Amniotic epithelial cell (primary cell): ENCODE measurements around the gene DPF3.

ENCODE experiments used
- DNase-seq: peaks from one replicate; pipeline ENCODE4 v3.0.0-alpha.2; 2010; ENCODE audit warnings: low read depth

DPF3 gene

DNA sequence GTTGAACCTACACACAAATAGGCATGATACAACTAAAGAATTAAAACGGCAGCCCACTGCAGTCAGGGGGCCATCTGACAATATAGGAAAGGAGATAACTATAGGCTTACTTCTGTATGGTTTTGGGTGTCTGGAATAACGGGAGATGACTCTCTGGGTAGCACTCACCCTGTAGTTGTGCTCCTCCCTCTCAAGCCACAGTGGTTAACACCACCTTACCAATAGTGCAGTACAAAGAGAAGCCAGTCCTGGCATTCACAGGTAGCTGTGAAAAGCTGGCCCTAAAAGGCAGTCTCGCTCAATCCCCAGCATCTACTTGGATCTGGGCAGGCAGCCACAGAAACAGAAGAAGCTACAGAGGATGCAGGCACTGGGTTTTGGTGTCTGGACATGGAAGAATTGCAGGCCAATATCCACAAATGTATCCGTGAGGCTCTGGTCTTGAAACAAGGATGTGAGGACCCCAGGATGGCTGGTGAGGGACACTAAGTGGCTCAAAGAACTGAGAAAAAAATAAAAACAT lies 93.0 kb downstream of the DPF3 start:
- no peak for DNase-seq

DNA sequence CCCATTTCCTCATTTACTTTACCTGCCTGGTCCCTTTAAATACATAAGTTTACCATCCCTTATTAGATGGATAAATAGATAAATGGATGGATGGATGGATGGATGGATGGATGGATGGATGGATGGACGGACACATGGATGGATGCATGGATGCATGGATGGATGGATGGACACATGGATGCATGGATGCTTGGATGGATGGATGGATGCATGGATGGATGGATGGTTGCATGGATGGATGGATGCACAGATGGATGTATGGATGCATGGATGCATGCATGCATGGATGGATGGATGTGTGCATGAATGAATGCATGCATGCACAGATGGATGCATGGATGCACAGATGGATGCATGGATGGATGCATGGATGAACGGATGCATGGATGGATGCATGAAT lies 93.6 kb downstream of the DPF3 start:
- no peak for DNase-seq

DNA sequence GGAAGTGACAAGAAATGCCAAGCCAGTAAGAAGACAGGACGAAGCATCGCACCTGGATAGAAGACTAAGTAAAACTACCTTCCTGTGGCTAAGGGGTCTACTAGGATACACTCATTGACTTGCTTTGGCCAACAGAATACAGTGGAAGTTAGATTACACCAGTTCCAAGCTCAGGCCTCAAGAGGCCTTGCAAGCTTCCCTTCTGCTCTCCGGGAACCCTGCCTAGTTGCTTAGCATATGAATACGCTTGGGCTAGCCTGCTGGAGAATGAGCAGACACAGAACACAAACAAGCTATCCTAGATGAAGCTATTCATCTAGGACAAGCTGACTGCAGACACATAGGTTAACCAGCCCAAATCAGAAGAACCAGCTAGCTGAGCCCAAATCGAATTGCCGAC lies 97.0 kb downstream of the DPF3 start:
- DNase-seq = no peak

DNA sequence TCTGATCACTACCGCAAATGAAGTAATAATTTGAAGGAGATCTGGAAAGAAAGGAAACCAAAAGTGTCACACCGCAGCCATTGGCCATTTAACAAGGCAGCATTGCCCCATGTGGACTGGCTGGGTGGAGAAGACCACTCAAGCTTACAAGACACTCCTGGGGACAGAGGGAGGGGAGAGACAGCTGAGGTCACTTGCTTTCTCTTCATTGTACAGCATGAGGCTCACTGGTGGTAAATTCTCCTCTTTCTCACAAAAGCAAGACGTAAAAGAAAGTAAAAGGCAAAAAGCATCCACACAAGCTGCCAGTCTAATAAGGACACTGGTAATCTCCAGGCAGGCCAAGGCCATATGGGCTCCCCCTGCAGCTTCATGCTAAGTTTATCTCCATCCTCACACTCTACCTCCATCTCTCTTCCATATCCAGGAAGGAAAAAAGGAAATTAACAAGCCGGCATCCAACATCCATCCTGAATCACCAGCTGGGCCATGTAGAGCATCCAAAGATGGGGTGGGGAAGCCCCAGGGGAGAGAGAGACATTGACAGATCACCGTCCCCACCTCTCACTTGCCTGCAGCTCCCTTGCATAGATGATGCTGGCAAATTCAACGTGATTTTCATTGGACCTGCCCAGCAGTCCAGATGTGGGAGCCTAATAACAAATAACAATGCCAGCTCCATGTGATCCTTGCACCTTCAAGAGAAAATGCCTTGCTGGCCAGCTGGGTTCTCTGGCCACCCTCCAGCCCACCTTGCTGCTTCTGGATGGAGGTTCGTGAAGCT lies 100.6 kb downstream of the DPF3 start:
- DNase-seq = no peak

DNA sequence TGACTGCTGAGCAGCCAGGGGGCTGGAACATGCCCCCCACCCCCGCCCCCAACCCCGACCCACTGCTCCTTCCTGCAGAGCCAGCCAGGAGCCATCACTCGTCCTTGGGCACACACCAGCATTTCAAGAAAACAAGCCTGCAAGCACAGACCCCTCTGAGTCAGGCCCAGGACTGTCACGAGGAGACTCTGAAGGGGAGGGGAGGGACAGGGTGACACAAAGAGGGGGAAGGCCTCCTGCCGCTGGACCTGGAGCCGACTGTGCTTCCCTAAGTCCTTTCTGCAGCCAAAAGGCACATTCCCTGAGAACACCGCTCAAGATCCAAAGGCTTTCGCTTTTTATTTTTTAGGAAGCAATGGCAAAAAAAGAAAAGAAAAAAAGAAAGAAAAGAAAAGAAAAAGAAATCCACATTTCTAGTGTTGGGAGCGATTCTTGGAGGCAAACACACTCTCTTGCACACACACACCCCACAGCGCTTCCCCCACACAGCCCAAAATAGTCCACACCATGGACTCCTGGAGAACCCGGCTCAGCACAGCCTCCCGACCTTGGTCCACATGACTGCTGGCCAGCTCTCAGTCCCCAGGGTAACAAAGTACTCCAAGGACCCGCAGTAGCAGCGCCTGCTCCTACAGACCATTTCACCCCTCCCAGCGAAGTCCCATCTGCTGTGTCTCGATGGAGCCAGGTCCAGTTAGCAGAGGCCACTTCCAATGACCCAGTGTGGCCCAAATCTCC lies 101.7 kb downstream of the DPF3 start:
- DNase-seq = no peak

DNA sequence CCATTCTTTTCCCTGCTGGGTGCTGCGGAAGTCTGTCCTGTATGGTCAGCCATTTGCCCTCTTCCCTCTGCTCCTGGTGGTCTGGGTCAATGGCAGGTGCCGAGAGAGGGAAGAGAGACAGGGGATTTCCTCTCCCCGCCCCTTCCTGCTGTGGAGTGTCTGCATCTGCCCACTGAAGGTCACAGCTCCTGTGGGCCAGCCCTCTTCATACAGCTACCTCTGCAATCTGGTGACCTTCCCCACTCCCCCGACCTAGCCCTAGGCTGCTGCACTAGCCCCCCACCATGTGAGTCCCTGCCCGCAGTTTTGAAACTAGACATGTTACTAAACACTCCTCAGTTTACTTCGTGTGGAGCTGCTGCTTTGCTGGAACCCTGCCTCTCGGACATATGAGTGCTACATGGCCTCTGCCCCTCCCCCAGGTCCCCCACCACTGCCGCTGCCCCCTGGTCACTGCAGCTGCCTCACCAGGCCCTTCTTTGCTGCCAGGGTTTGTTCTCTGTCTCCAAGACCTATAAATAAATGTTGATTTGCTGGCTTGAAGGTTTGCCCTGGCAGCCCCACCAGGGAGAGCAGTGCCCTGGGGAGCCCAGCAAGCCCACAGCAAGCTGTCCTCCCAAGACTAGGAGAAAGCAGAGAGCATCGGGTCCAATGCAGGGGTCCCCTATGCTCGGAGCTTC lies 102.9 kb downstream of the DPF3 start:
- DNase-seq = no peak

DNA sequence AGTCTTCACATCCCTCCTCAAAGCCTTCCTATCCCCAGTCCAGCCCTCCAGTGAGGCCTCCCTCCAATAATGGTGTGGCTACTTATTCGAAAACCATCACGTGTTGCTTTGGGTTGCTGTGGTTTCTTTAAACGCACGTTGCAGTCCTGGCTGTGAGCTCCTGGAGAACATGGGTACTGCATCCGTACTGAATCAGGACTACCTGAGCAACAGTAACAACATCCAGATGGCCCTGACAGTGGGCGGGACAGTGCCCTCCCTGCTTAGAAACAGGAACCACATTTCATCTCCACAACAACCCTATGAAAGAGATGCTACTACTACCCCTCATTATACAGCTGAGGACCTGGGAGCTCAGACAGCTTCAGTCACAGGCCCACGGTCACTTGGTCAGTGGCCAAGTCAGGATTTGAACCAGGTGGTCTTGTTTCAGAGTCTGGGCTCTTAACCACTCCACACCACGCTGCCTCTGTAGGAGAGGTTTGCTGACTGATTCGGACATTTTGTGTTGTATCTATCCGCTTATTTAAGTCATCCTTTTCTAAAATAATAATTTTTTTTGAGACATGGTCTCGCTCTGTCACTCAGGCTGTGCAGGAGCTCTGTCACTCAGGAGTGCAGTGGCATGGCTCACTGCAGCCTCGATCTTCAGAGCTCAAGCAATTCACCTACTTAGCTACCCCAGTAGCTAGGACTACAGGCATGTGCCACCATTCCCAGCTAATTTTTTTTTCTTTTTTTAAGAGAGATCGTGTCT lies 104.8 kb downstream of the DPF3 start:
- DNase-seq = peak; percentile 13

DNA sequence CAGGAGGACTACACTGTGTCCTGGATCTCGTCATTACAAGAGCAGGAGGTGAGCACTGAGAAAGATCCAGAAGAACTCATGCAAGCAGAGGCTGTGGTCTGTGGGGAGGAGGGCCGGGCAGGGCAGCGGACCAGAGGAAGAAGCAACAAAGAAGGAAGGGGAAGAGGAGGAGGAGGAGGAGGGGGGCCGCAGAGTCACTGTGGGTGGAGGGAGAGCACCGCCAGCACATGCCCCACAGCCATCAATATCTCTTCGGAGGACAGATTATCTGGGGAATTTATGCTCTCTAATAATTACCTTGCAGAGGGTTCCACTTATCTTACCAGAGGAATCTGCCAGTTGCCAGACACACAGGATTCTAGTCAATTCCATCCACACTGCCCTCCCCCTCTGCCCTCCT lies 105.6 kb downstream of the DPF3 start:
- peak; percentile 5 for DNase-seq

DNA sequence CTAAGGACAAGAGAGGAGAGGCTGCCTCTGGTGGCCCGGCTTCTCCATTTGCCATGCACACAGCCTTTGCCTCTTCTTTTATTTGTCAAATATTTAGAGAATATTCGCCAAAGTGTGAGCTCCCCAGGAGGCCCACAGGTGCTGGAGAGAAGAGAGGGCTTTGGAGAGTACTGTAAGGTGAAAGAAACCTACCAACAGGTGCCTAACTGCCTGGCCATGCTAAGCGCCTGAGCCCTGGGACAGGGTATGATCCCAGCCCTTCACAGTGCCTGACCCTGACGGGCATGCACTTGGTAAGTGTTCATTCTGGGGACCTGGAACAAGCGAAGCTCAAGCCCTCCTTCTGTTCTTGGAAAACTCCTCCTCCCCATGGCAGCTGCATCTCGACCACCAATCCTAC lies 106.1 kb downstream of the DPF3 start:
- no peak for DNase-seq

DNA sequence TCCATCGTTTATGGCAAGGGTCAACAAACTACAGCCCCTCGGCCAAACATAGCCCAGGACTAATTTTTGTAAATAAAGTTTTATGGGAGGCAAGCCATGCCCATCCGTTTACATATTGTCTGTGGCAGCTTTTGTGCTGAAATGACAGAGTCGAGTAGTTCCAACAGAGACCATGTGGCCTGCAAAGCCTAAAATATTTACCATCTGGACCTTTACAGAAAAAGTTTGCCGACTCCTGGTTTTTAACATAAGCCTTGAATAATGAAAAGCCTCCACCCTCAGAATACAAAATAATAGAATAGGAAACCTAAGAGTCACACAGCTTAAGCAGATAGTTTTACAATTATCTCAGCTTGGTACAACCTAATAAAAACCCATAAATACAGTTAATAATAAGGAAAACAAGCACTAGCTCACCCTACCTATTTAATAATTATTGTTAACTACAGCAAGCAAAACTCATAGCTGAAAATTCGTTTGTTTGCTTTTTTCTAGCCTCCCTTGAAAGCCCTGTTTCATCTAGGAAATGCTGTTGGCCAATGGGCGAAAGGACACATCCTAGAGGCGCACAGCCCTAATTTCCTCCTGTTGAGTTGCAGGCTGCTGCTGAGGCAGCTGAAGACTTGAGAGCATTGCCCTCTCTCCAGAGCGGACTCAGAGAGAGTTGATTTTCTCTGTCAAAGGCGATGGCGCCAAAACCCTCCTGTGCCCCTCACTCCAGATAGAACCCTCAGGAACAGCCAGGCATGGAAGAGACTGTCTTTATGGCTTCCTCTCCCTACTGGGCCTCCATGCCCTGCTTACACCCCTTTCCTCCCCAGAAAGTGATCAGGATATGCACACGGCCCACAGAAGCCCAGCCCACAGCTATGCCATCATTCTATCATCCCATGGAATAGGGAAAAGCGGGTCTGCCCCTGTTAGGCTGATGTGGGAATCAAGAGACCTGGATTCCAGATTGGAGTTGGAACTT lies 107.2 kb downstream of the DPF3 start:
- no peak for DNase-seq

DNA sequence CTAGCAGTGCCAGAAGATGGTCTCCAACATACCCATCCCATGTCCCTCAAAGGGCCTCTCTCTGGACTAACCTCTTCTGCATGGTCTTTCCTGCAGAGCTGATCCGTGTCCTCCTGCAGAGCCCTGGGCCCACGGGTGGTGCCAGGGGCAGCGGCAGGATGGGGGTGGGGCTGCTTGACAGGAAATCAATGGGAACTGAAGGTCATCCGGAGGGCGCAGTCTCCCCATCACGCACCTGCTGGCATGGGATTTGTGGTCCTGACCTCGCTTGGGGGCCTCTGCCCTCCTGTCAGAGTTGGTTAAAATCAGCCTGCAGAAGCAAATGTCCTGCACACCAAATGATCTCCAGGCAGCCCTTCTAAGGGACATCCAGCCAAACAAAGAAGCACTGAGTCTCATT lies 110.2 kb downstream of the DPF3 start:
- no peak for DNase-seq

DNA sequence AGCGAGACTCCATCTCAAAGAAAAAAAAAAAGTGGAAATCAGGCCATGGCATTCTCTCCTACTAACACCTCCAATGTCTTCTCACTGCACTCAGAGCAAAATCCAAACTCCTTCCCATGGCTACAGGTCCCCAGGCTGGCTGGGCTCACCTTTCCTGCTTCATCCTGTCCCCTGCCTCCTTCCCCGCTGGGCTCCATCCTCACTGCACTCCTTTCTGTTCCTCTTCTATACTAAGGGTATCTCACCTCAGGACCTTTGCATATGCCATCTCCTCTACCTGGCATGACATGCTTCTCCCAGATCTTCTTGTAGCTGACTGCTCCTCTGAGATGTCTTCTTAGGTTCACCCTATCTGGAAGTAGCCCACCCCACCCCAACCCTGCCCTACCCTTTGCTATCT lies 111.1 kb downstream of the DPF3 start:
- no peak for DNase-seq

DNA sequence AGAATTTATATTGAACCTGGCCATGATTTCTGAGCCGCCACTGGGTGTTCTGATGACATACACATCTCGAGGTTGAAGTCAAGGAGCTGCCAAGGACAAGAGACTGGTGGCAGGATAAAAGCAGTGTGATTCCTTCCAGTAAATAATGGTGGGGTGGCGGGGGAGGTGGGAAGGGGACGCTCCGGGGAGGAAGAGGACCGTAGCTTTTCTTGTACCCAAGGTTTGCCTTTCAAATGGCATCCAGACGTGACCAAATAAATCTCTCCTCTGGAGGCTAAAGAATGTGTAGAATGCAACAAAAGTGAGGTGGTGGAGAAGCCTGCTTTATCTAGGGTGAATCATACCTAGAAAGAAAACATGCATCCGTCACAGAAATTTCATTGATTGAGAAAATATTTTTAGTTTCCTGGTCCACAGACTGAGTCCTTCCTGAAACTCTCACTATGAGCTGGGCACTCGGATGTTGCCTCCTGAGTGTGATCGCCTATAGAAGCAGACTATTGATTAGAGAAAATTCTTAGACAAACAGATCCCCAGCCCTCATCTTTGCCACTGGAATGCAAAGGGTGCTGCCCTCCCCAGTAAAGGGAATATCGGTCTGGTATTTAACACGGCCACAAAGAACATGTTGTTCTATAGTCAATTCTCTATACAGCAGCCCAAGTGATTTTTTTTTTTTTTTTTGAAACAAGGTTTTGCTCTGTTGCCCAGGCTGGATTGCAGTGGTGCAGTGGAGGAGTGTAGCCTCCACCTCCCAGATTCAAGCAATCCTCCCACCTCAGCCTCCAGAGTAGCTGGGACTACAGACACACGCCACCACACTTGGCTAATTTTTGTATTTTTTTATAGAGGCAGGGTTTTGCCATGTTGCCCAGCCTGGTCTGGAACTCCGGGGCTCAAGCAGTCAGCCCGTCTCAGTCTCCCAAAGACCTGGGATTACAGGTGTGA lies 112.1 kb downstream of the DPF3 start:
- DNase-seq = peak; percentile 87

DNA sequence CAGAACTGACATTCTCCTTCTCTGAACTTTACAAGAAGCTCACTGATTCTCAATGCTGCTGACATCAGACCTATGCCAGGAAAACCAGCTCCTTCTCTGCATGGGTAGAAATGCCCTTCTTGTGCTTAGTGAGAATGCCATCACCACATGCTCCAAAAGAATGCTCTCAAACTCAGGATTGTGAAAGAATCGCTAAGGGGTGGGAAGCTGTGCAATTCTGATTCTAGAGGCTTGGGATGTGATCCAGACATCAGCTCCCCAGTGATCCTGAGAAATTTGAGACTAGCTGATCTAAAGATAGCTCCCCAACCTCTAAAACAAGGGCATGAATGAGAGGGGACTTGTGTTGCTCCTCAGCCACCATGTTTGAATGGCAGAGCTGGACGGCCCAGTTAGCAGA lies 113.2 kb downstream of the DPF3 start:
- peak; percentile 87 for DNase-seq

DNA sequence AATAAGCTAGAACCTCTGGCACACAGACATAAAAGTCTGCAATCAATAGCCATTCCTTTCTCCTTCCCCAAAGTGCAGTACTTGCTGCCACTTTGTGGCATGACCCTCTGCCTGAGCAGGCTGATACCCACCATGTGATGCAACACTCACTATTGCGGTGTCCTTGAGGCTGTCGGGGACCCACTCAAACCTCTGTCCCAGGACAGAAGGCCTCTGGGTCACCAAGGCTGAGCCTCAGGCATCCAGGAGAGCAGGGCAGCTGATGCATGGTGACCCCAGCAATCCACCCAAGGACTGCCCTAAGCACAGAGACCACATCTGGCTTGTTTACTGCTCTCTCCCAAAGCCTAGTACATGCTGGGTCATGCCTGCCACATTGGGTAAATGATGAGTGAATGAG lies 114.2 kb downstream of the DPF3 start:
- DNase-seq = no peak

DNA sequence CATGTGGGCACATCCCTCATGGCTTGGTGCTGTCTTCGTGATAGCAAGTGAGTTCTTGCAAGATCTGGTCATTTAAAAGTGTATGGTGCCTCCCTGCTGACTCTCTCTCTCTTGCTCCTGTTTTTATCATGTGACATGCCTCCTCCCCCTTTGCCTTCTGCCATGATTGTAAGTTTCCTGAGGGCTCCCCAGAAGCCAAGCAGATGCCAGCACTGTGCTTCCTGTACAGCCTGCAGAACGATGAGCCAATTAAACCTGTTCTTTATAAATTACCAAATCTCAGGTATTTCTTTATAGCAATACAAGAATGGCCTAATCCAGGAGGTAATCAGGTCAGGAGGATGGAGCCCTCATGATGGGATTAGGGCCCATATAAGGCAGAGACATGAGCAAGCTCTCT lies 116.3 kb downstream of the DPF3 start:
- DNase-seq = no peak

DNA sequence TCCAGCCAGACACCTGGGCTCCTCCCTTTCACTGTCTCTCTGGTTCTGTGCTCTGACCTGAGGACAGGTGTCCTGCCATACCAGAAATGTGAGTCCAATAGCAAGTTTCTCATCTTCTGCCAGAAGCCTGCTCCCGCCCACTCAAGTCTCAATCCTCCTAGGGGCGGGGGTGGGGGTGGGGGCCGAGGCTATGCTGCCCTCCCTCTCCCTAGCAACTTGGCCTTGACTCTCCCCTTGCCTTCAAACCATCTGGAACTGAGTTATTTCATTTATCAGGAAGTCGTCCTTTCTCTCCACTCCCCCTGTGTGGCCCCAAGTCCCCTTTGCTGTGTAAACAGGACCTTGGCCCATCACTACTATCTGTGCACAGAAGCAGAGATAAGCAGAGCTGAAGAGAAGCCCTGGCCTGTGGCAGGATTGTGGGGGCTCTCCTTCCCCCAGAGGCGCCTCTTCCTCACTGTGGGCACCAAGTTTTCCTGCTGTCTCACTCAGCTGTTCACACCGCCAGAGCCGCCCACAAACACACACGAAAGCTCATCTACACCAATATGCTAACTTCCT lies 117.1 kb downstream of the DPF3 start:
- DNase-seq = no peak

DNA sequence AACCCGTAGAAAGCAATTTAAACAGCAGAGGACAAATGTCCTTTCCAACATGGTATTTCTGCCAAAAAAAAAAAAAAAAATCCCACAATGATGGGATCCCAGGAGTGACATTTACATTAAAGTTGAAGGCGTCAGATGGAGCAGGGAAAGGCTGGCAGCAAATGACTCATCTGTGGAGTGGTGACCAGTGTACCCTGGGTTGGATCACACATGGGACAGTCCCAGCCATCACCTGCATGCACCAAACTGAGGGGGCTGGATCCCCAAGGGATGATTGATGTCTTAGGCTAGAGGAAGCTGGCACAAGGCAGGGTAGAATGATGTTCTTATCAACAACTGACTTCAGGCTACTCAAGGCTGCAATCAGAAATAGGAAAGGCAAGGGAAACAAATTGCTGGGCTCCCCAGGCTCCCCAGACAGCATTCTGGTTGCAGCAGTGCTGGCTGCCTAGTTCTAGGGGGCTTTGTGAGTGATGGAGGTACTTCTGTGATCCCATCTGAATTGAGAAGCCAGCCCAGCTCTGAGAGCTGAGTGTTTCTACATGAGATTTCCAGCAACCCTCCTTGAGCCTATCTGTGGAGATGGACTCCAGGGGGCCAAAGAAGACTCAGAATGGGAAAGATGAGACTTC lies 117.9 kb downstream of the DPF3 start:
- DNase-seq = no peak
